ENCODE measurements around the gene OR10P1.

Gene OR10P1

GRCh38 chr12:55629058-55629841 lies 7.4 kb upstream of the OR10P1 start:
- peaks cover 0 to 2% (median 0%) of the 10 kb centered on the region in 5 donors for H3K27me3 ChIP-seq (ENCODE audit: control insufficient read depth in 5 of 5, insufficient read depth in 4 of 5, low read length in 5 of 5)
- no peaks in the 10 kb centered on the region for H3K9me3 ChIP-seq (ENCODE audit: control insufficient read depth in 5 of 5, low read length in 5 of 5)
- no peak overlapping the region for H3K27ac ChIP-seq (ENCODE audit: low read depth, low read length)
- no peak overlapping the region for H3K9ac ChIP-seq (ENCODE audit: low read length in 5 of 5)
- no peaks in the 10 kb centered on the region for H3K36me3 ChIP-seq (ENCODE audit: control insufficient read depth in 5 of 5, insufficient read depth in 5 of 5, low read length in 5 of 5)
- H3K4me3 ChIP-seq (ENCODE audit: low read depth in 1 of 5, low read length in 5 of 5), result no peak overlapping the region
- peaks cover 0 to 3% (median 0%) of the 10 kb centered on the region in 5 donors for H3K4me1 ChIP-seq (ENCODE audit: control insufficient read depth in 5 of 5, insufficient read depth in 5 of 5, low read length in 5 of 5)

GRCh38 chr12:55631056-55631455 lies 5.6 kb upstream of the OR10P1 start:
- Histone ChIP-seq H3K9ac (ENCODE audit: low read length in 5 of 5) (no peak overlapping the region), H3K4me3 (ENCODE audit: low read depth in 1 of 5, low read length in 5 of 5) (no peak overlapping the region), H3K27ac (ENCODE audit: low read depth, low read length) (no peak overlapping the region), H3K27me3 (ENCODE audit: control insufficient read depth in 5 of 5, insufficient read depth in 4 of 5, low read length in 5 of 5) (peaks cover 0 to 2% (median 0%) of the 10 kb centered on the region in 5 donors), H3K4me1 (ENCODE audit: control insufficient read depth in 5 of 5, insufficient read depth in 5 of 5, low read length in 5 of 5) (peaks cover 0 to 3% (median 0%) of the 10 kb centered on the region in 5 donors), H3K9me3 (ENCODE audit: control insufficient read depth in 5 of 5, low read length in 5 of 5) (no peaks in the 10 kb centered on the region), H3K36me3 (ENCODE audit: control insufficient read depth in 5 of 5, insufficient read depth in 5 of 5, low read length in 5 of 5) (no peaks in the 10 kb centered on the region)

GRCh38 chr12:55631733-55632132 lies 5.0 kb upstream of the OR10P1 start:
- Histone ChIP-seq H3K27ac (ENCODE audit: low read depth, low read length) (no peak overlapping the region), H3K4me3 (ENCODE audit: low read depth in 1 of 5, low read length in 5 of 5) (no peak overlapping the region), H3K27me3 (ENCODE audit: control insufficient read depth in 5 of 5, insufficient read depth in 4 of 5, low read length in 5 of 5) (peaks cover 0 to 2% (median 0%) of the 10 kb centered on the region in 5 donors), H3K9me3 (ENCODE audit: control insufficient read depth in 5 of 5, low read length in 5 of 5) (no peaks in the 10 kb centered on the region), H3K9ac (ENCODE audit: low read length in 5 of 5) (no peak overlapping the region), H3K36me3 (ENCODE audit: control insufficient read depth in 5 of 5, insufficient read depth in 5 of 5, low read length in 5 of 5) (no peaks in the 10 kb centered on the region), H3K4me1 (ENCODE audit: control insufficient read depth in 5 of 5, insufficient read depth in 5 of 5, low read length in 5 of 5) (peaks cover 0 to 3% (median 0%) of the 10 kb centered on the region in 5 donors)

- H3K27ac ChIP-seq (ENCODE audit: low read depth, low read length), result no peak overlapping the region
- H3K27me3 ChIP-seq (ENCODE audit: control insufficient read depth in 5 of 5, insufficient read depth in 4 of 5, low read length in 5 of 5), result peaks cover 0 to 3% (median 0%) of the 10 kb centered on the region in 5 donors
- peaks cover 0 to 3% (median 0%) of the 10 kb centered on the region in 5 donors for H3K4me1 ChIP-seq (ENCODE audit: control insufficient read depth in 5 of 5, insufficient read depth in 5 of 5, low read length in 5 of 5)
- H3K9ac ChIP-seq (ENCODE audit: low read length in 5 of 5), result no peak overlapping the region
- H3K36me3 ChIP-seq (ENCODE audit: control insufficient read depth in 5 of 5, insufficient read depth in 5 of 5, low read length in 5 of 5), result no peaks in the 10 kb centered on the region
- H3K4me3 ChIP-seq (ENCODE audit: low read depth in 1 of 5, low read length in 5 of 5), result no peak overlapping the region
- H3K9me3 ChIP-seq (ENCODE audit: control insufficient read depth in 5 of 5, low read length in 5 of 5), result no peaks in the 10 kb centered on the region
Measured at GRCh38 chr12:55633151-55633550, 3.5 kb upstream of the OR10P1 start.

- Histone ChIP-seq H3K36me3 (ENCODE audit: control insufficient read depth in 5 of 5, insufficient read depth in 5 of 5, low read length in 5 of 5) (no peaks in the 10 kb centered on the region), H3K4me1 (ENCODE audit: control insufficient read depth in 5 of 5, insufficient read depth in 5 of 5, low read length in 5 of 5) (no peaks in the 10 kb centered on the region), H3K27ac (ENCODE audit: low read depth, low read length) (no peak overlapping the region), H3K9me3 (ENCODE audit: control insufficient read depth in 5 of 5, low read length in 5 of 5) (no peaks in the 10 kb centered on the region), H3K9ac (ENCODE audit: low read length in 5 of 5) (no peak overlapping the region), H3K27me3 (ENCODE audit: control insufficient read depth in 5 of 5, insufficient read depth in 4 of 5, low read length in 5 of 5) (peaks cover 0 to 8% (median 0%) of the 10 kb centered on the region in 5 donors), H3K4me3 (ENCODE audit: low read depth in 1 of 5, low read length in 5 of 5) (no peak overlapping the region)
Measured at GRCh38 chr12:55636116-55636655, 506 bp upstream of the OR10P1 start.

GRCh38 chr12:55637467-55637866 lies 775 bp downstream of the OR10P1 start:
- no peaks in the 10 kb centered on the region for H3K36me3 ChIP-seq (ENCODE audit: control insufficient read depth in 5 of 5, insufficient read depth in 5 of 5, low read length in 5 of 5)
- no peak overlapping the region for H3K27ac ChIP-seq (ENCODE audit: low read depth, low read length)
- no peak overlapping the region for H3K4me3 ChIP-seq (ENCODE audit: low read depth in 1 of 5, low read length in 5 of 5)
- H3K4me1 ChIP-seq (ENCODE audit: control insufficient read depth in 5 of 5, insufficient read depth in 5 of 5, low read length in 5 of 5), result peaks cover 0 to 5% (median 0%) of the 10 kb centered on the region in 5 donors
- H3K9me3 ChIP-seq (ENCODE audit: control insufficient read depth in 5 of 5, low read length in 5 of 5), result no peaks in the 10 kb centered on the region
- peaks cover 0 to 8% (median 0%) of the 10 kb centered on the region in 5 donors for H3K27me3 ChIP-seq (ENCODE audit: control insufficient read depth in 5 of 5, insufficient read depth in 4 of 5, low read length in 5 of 5)
- H3K9ac ChIP-seq (ENCODE audit: low read length in 5 of 5), result no peak overlapping the region

- Histone ChIP-seq H3K9ac (ENCODE audit: low read length in 5 of 5) (no peak overlapping the region), H3K4me3 (ENCODE audit: low read depth in 1 of 5, low read length in 5 of 5) (no peak overlapping the region), H3K4me1 (ENCODE audit: control insufficient read depth in 5 of 5, insufficient read depth in 5 of 5, low read length in 5 of 5) (peaks cover 2 to 12% (median 7%) of the 10 kb centered on the region in 5 donors), H3K9me3 (ENCODE audit: control insufficient read depth in 5 of 5, low read length in 5 of 5) (no peaks in the 10 kb centered on the region), H3K27me3 (ENCODE audit: control insufficient read depth in 5 of 5, insufficient read depth in 4 of 5, low read length in 5 of 5) (peaks cover 0 to 8% (median 0%) of the 10 kb centered on the region in 5 donors), H3K36me3 (ENCODE audit: control insufficient read depth in 5 of 5, insufficient read depth in 5 of 5, low read length in 5 of 5) (no peaks in the 10 kb centered on the region), H3K27ac (ENCODE audit: low read depth, low read length) (no peak overlapping the region)
Measured at GRCh38 chr12:55641595-55641994, 4.9 kb downstream of the OR10P1 start.

- H3K27ac ChIP-seq (ENCODE audit: low read depth, low read length), result no peak overlapping the region
- no peaks in the 10 kb centered on the region for H3K36me3 ChIP-seq (ENCODE audit: control insufficient read depth in 5 of 5, insufficient read depth in 5 of 5, low read length in 5 of 5)
- H3K4me1 ChIP-seq (ENCODE audit: control insufficient read depth in 5 of 5, insufficient read depth in 5 of 5, low read length in 5 of 5), result peaks cover 2 to 17% (median 13%) of the 10 kb centered on the region in 5 donors
- H3K4me3 ChIP-seq (ENCODE audit: low read depth in 1 of 5, low read length in 5 of 5), result no peak overlapping the region
- peaks cover 0 to 5% (median 0%) of the 10 kb centered on the region in 5 donors for H3K27me3 ChIP-seq (ENCODE audit: control insufficient read depth in 5 of 5, insufficient read depth in 4 of 5, low read length in 5 of 5)
- H3K9me3 ChIP-seq (ENCODE audit: control insufficient read depth in 5 of 5, low read length in 5 of 5), result no peaks in the 10 kb centered on the region
- H3K9ac ChIP-seq (ENCODE audit: low read length in 5 of 5), result no peak overlapping the region
Measured at GRCh38 chr12:55642267-55642666, 5.6 kb downstream of the OR10P1 start.

GRCh38 chr12:55642669-55643068 lies 6.0 kb downstream of the OR10P1 start:
- no peak overlapping the region for H3K27ac ChIP-seq (ENCODE audit: low read depth, low read length)
- no peaks in the 10 kb centered on the region for H3K9me3 ChIP-seq (ENCODE audit: control insufficient read depth in 5 of 5, low read length in 5 of 5)
- peaks cover 0 to 5% (median 0%) of the 10 kb centered on the region in 5 donors for H3K27me3 ChIP-seq (ENCODE audit: control insufficient read depth in 5 of 5, insufficient read depth in 4 of 5, low read length in 5 of 5)
- H3K4me3 ChIP-seq (ENCODE audit: low read depth in 1 of 5, low read length in 5 of 5), result no peak overlapping the region
- H3K4me1 ChIP-seq (ENCODE audit: control insufficient read depth in 5 of 5, insufficient read depth in 5 of 5, low read length in 5 of 5), result peaks cover 2 to 17% (median 13%) of the 10 kb centered on the region in 5 donors
- no peak overlapping the region for H3K9ac ChIP-seq (ENCODE audit: low read length in 5 of 5)
- no peaks in the 10 kb centered on the region for H3K36me3 ChIP-seq (ENCODE audit: control insufficient read depth in 5 of 5, insufficient read depth in 5 of 5, low read length in 5 of 5)

- H3K9ac ChIP-seq (ENCODE audit: low read length in 5 of 5), result no peak overlapping the region
- no peak overlapping the region for H3K4me3 ChIP-seq (ENCODE audit: low read depth in 1 of 5, low read length in 5 of 5)
- H3K9me3 ChIP-seq (ENCODE audit: control insufficient read depth in 5 of 5, low read length in 5 of 5), result no peaks in the 10 kb centered on the region
- H3K4me1 ChIP-seq (ENCODE audit: control insufficient read depth in 5 of 5, insufficient read depth in 5 of 5, low read length in 5 of 5), result peaks cover 2 to 17% (median 13%) of the 10 kb centered on the region in 5 donors
- H3K27ac ChIP-seq (ENCODE audit: low read depth, low read length), result no peak overlapping the region
- H3K36me3 ChIP-seq (ENCODE audit: control insufficient read depth in 5 of 5, insufficient read depth in 5 of 5, low read length in 5 of 5), result no peaks in the 10 kb centered on the region
- no peaks in the 10 kb centered on the region for H3K27me3 ChIP-seq (ENCODE audit: control insufficient read depth in 5 of 5, insufficient read depth in 4 of 5, low read length in 5 of 5)
Measured at GRCh38 chr12:55644591-55644990, 7.9 kb downstream of the OR10P1 start.
